ENCODE results near the gene DLG1.
"Not testable (repeated sequence)": the region's sequence is repeated elsewhere in the genome, so short reads cannot be mapped to it uniquely, and the experiment has no call there.

The DLG1 gene

DNA sequence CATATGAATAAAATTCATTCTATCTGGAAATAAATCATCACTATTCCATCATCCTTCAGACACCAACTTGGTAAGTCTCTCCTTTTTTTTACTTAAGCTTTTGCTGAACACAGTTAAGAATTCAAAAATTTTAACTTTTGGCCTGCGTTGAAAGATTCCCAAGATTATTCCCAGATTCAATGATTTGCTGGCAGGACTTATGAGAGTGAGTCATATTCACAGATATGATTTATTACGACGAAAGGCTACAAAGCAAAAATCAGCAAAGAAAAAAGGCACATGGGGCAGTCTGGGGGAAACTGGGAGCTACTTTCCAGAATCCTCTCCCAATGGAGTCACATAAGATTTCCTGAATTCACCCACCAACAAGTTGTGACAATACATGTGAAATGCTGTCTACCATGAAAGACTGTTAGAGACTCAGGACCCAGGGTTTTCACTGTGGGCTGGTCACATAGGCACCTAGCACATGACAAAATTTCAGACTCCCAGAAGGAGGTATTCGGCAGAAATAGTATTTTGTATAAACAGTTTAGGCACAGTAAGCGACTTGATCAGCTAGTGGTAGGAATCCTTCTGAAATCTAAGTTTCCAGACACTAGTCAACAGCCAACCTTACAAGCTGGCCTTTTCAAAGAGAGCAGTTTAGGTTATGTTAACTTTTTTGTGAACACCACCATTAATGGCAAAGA is 82.1 kb downstream of the DLG1 start:
- H2AFZ ChIP-seq (ENCODE audit: low read length): no peak overlapping the region
- no peak for DNase-seq
- H3K4me1 ChIP-seq (ENCODE audit: low read length): no peaks in the 10 kb centered on the region
- H3K9me3 ChIP-seq (replicated peaks; ENCODE audit: insufficient read depth, low read length): no peaks in the 10 kb centered on the region
- TF ChIP-seq EZH2phosphoT487 (IDR thresholded peaks at IDR 0.05; ENCODE audit: low read length): no peak
- no peak for TF ChIP-seq EZH2 (optimal IDR thresholded peaks at IDR 0.05; ENCODE audit: low read depth, low read length)
- TF ChIP-seq CTCF (IDR thresholded peaks at IDR 0.05; ENCODE audit: low read length): no peak
- H3K9me2 ChIP-seq (replicated peaks; ENCODE audit: insufficient read depth, low read length): no peaks in the 10 kb centered on the region
- no peaks in the 10 kb centered on the region for H4K20me1 ChIP-seq (ENCODE audit: insufficient read depth, low read length)
- no peaks in the 10 kb centered on the region for H3K27me3 ChIP-seq (replicated peaks; ENCODE audit: insufficient read depth, low read length)
- H3K4me3 ChIP-seq (ENCODE audit: low read length): no peak overlapping the region
- peaks cover 84% of the 10 kb centered on the region for H3K79me2 ChIP-seq (ENCODE audit: low read length)
- H3F3A ChIP-seq (ENCODE audit: insufficient read depth, low read length): no peaks in the 10 kb centered on the region
- H3K9ac ChIP-seq (ENCODE audit: low read length): no peak overlapping the region
- no peak overlapping the region for H3K4me2 ChIP-seq (ENCODE audit: low read depth, low read length)
- H3K36me3 ChIP-seq (replicated peaks; ENCODE audit: insufficient read depth, low read length): no peaks in the 10 kb centered on the region
- no peak overlapping the region for H3K27ac ChIP-seq (ENCODE audit: low read length)

DNA sequence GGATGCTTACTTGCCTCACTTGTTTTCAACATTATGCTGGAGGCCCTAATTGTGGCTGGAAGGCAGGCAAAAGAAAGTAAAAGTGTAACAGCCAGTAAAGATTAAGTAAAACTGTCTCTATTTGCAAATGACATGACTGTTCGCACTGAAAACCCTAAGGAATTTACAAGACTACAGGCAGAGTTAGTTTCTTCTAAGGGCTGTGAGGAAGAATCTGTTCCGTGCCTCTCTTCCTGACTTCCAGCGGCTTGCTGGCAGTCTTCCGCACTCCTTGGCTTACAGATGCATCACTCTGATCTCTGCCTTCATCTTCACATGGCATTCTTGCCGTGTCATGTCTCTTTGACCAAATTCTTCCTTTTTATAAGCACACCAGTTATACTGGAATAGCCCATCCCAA is 86.1 kb downstream of the DLG1 start:
- no peak overlapping the region for H3K27ac ChIP-seq (ENCODE audit: low read length)
- H3K27me3 ChIP-seq (replicated peaks; ENCODE audit: insufficient read depth, low read length): no peaks in the 10 kb centered on the region
- no peaks in the 10 kb centered on the region for H3F3A ChIP-seq (ENCODE audit: insufficient read depth, low read length)
- DNase-seq: no peak
- no peak overlapping the region for H3K4me2 ChIP-seq (ENCODE audit: low read depth, low read length)
- H3K9me2 ChIP-seq (replicated peaks; ENCODE audit: insufficient read depth, low read length): no peaks in the 10 kb centered on the region
- H2AFZ ChIP-seq (ENCODE audit: low read length): no peak overlapping the region
- TF ChIP-seq CTCF (IDR thresholded peaks at IDR 0.05; ENCODE audit: low read length) (no peak), EZH2 (optimal IDR thresholded peaks at IDR 0.05; ENCODE audit: low read depth, low read length) (no peak), EZH2phosphoT487 (IDR thresholded peaks at IDR 0.05; ENCODE audit: low read length) (no peak)
- H4K20me1 ChIP-seq (ENCODE audit: insufficient read depth, low read length): peaks cover 11% of the 10 kb centered on the region
- no peaks in the 10 kb centered on the region for H3K4me1 ChIP-seq (ENCODE audit: low read length)
- peaks cover 89% of the 10 kb centered on the region for H3K79me2 ChIP-seq (ENCODE audit: low read length)
- no peaks in the 10 kb centered on the region for H3K9me3 ChIP-seq (replicated peaks; ENCODE audit: insufficient read depth, low read length)
- no peak overlapping the region for H3K4me3 ChIP-seq (ENCODE audit: low read length)
- H3K9ac ChIP-seq (ENCODE audit: low read length): no peak overlapping the region
- H3K36me3 ChIP-seq (replicated peaks; ENCODE audit: insufficient read depth, low read length): no peaks in the 10 kb centered on the region

- H3K4me3 ChIP-seq (ENCODE audit: low read length); H3K9ac ChIP-seq (ENCODE audit: low read length); H3F3A ChIP-seq (ENCODE audit: insufficient read depth, low read length); H2AFZ ChIP-seq (ENCODE audit: low read length); H3K9me3 ChIP-seq (replicated peaks; ENCODE audit: insufficient read depth, low read length); H3K4me2 ChIP-seq (ENCODE audit: low read depth, low read length); H3K9me2 ChIP-seq (replicated peaks; ENCODE audit: insufficient read depth, low read length); H3K4me1 ChIP-seq (ENCODE audit: low read length); H3K36me3 ChIP-seq (replicated peaks; ENCODE audit: insufficient read depth, low read length); H3K27ac ChIP-seq (ENCODE audit: low read length); DNase-seq; H3K27me3 ChIP-seq (replicated peaks; ENCODE audit: insufficient read depth, low read length): not testable (repeated sequence)
- peaks cover 15% of the 10 kb centered on the region for H4K20me1 ChIP-seq (ENCODE audit: insufficient read depth, low read length)
- peaks cover 89% of the 10 kb centered on the region for H3K79me2 ChIP-seq (ENCODE audit: low read length)
Observed at GRCh38 chr3:197211698-197212097, 86.7 kb downstream of the DLG1 start.

Data from MM.1S (cell line).